Measurements from ENCODE around the gene NACC2.

NACC2 gene

GRCh38 chr9:136122425-136123383 lies 27.6 kb upstream of the NACC2 start:
- Histone ChIP-seq H3K4me3 (ENCODE audit: low read length) (peak overlapping the region; percentile 57), H3K9ac (ENCODE audit: low read depth, low read length) (no peak overlapping the region), H3K9me3 (replicated peaks; ENCODE audit: low read length) (no peaks in the 10 kb centered on the region), H3K4me2 (ENCODE audit: low read length) (peak overlapping the region; percentile 92), H3K27me3 (ENCODE audit: control insufficient read depth, insufficient read depth, low read length) (peaks cover 27% of the 10 kb centered on the region), H3K36me3 (ENCODE audit: insufficient read depth, low read length) (no peaks in the 10 kb centered on the region), H3K4me1 (ENCODE audit: control insufficient read depth, insufficient read depth, low read length) (peaks cover 12% of the 10 kb centered on the region)

- Histone ChIP-seq H3K4me2 (ENCODE audit: low read length) (no peak overlapping the region), H3K4me3 (ENCODE audit: low read length) (no peak overlapping the region), H3K9ac (ENCODE audit: low read depth, low read length) (no peak overlapping the region), H3K27me3 (ENCODE audit: control insufficient read depth, insufficient read depth, low read length) (peaks cover 22% of the 10 kb centered on the region), H3K4me1 (ENCODE audit: control insufficient read depth, insufficient read depth, low read length) (peaks cover 19% of the 10 kb centered on the region), H3K36me3 (ENCODE audit: insufficient read depth, low read length) (no peaks in the 10 kb centered on the region), H3K9me3 (replicated peaks; ENCODE audit: low read length) (no peaks in the 10 kb centered on the region)
Measured at GRCh38 chr9:136121801-136122200, 26.7 kb upstream of the NACC2 start.

- H3K4me1 ChIP-seq (ENCODE audit: control insufficient read depth, insufficient read depth, low read length), result peaks cover 19% of the 10 kb centered on the region
- no peak overlapping the region for H3K9ac ChIP-seq (ENCODE audit: low read depth, low read length)
- H3K27me3 ChIP-seq (ENCODE audit: control insufficient read depth, insufficient read depth, low read length), result peaks cover 12% of the 10 kb centered on the region
- H3K4me2 ChIP-seq (ENCODE audit: low read length), result peak overlapping the region; percentile 82
- H3K4me3 ChIP-seq (ENCODE audit: low read length), result no peak overlapping the region
- H3K36me3 ChIP-seq (ENCODE audit: insufficient read depth, low read length), result peaks cover 11% of the 10 kb centered on the region
- no peaks in the 10 kb centered on the region for H3K9me3 ChIP-seq (replicated peaks; ENCODE audit: low read length)
Measured at GRCh38 chr9:136120438-136120844, 25.4 kb upstream of the NACC2 start.

GRCh38 chr9:136119883-136120393 lies 24.8 kb upstream of the NACC2 start:
- no peaks in the 10 kb centered on the region for H3K9me3 ChIP-seq (replicated peaks; ENCODE audit: low read length)
- H3K27me3 ChIP-seq (ENCODE audit: control insufficient read depth, insufficient read depth, low read length), result peaks cover 10% of the 10 kb centered on the region
- peak overlapping the region; percentile 98 for H3K4me3 ChIP-seq (ENCODE audit: low read length)
- H3K4me2 ChIP-seq (ENCODE audit: low read length), result peak overlapping the region; percentile 82
- peaks cover 19% of the 10 kb centered on the region for H3K4me1 ChIP-seq (ENCODE audit: control insufficient read depth, insufficient read depth, low read length)
- H3K9ac ChIP-seq (ENCODE audit: low read depth, low read length), result peak overlapping the region; percentile 93
- H3K36me3 ChIP-seq (ENCODE audit: insufficient read depth, low read length), result peaks cover 16% of the 10 kb centered on the region

GRCh38 chr9:136119061-136119882 lies 24.2 kb upstream of the NACC2 start:
- Histone ChIP-seq H3K9me3 (replicated peaks; ENCODE audit: low read length) (no peaks in the 10 kb centered on the region), H3K4me3 (ENCODE audit: low read length) (peak overlapping the region; percentile 98), H3K4me2 (ENCODE audit: low read length) (peak overlapping the region; percentile 82), H3K9ac (ENCODE audit: low read depth, low read length) (peak overlapping the region; percentile 93), H3K36me3 (ENCODE audit: insufficient read depth, low read length) (peaks cover 18% of the 10 kb centered on the region), H3K27me3 (ENCODE audit: control insufficient read depth, insufficient read depth, low read length) (peaks cover 3% of the 10 kb centered on the region), H3K4me1 (ENCODE audit: control insufficient read depth, insufficient read depth, low read length) (peaks cover 19% of the 10 kb centered on the region)

- Histone ChIP-seq H3K9me3 (replicated peaks; ENCODE audit: low read length) (no peaks in the 10 kb centered on the region), H3K4me1 (ENCODE audit: control insufficient read depth, insufficient read depth, low read length) (peaks cover 19% of the 10 kb centered on the region), H3K27me3 (ENCODE audit: control insufficient read depth, insufficient read depth, low read length) (no peaks in the 10 kb centered on the region), H3K9ac (ENCODE audit: low read depth, low read length) (peak within 1 kb of the TSS; percentile 93), H3K4me3 (ENCODE audit: low read length) (peak within 1 kb of the TSS; percentile 98), H3K4me2 (ENCODE audit: low read length) (peak within 1 kb of the TSS; percentile 82), H3K36me3 (ENCODE audit: insufficient read depth, low read length) (peaks cover 18% of the 10 kb centered on the region)
Measured at GRCh38 chr9:136118320-136119060, 23.4 kb upstream of the NACC2 start, which contains the start of gene TMEM250. TMEM250 (minus strand) TSS chr9:136118875; CDS start chr9:136116900, 1,975 bp downstream.

GRCh38 chr9:136117916-136118319 lies 22.8 kb upstream of the NACC2 start:
- H3K4me3 ChIP-seq (ENCODE audit: low read length), result peak overlapping the region; percentile 98
- no peaks in the 10 kb centered on the region for H3K9me3 ChIP-seq (replicated peaks; ENCODE audit: low read length)
- peaks cover 19% of the 10 kb centered on the region for H3K4me1 ChIP-seq (ENCODE audit: control insufficient read depth, insufficient read depth, low read length)
- peak overlapping the region; percentile 93 for H3K9ac ChIP-seq (ENCODE audit: low read depth, low read length)
- peaks cover 18% of the 10 kb centered on the region for H3K36me3 ChIP-seq (ENCODE audit: insufficient read depth, low read length)
- H3K27me3 ChIP-seq (ENCODE audit: control insufficient read depth, insufficient read depth, low read length), result no peaks in the 10 kb centered on the region
- peak overlapping the region; percentile 82 for H3K4me2 ChIP-seq (ENCODE audit: low read length)

GRCh38 chr9:136117291-136117915 lies 22.3 kb upstream of the NACC2 start:
- peak overlapping the region; percentile 98 for H3K4me3 ChIP-seq (ENCODE audit: low read length)
- H3K9ac ChIP-seq (ENCODE audit: low read depth, low read length), result peak overlapping the region; percentile 93
- H3K36me3 ChIP-seq (ENCODE audit: insufficient read depth, low read length), result peaks cover 18% of the 10 kb centered on the region
- no peaks in the 10 kb centered on the region for H3K9me3 ChIP-seq (replicated peaks; ENCODE audit: low read length)
- H3K4me1 ChIP-seq (ENCODE audit: control insufficient read depth, insufficient read depth, low read length), result peaks cover 19% of the 10 kb centered on the region
- H3K4me2 ChIP-seq (ENCODE audit: low read length), result peak overlapping the region; percentile 82
- H3K27me3 ChIP-seq (ENCODE audit: control insufficient read depth, insufficient read depth, low read length), result no peaks in the 10 kb centered on the region

GRCh38 chr9:136116360-136117098 lies 21.4 kb upstream of the NACC2 start:
- H3K4me1 ChIP-seq (ENCODE audit: control insufficient read depth, insufficient read depth, low read length), result peaks cover 19% of the 10 kb centered on the region
- no peak overlapping the region for H3K4me3 ChIP-seq (ENCODE audit: low read length)
- no peaks in the 10 kb centered on the region for H3K27me3 ChIP-seq (ENCODE audit: control insufficient read depth, insufficient read depth, low read length)
- peak overlapping the region; percentile 93 for H3K9ac ChIP-seq (ENCODE audit: low read depth, low read length)
- H3K36me3 ChIP-seq (ENCODE audit: insufficient read depth, low read length), result peaks cover 18% of the 10 kb centered on the region
- no peak overlapping the region for H3K4me2 ChIP-seq (ENCODE audit: low read length)
- no peaks in the 10 kb centered on the region for H3K9me3 ChIP-seq (replicated peaks; ENCODE audit: low read length)
